ENCODE data around the gene AGPAT4.

Gene AGPAT4

GRCh38 chr6:161281092-161281491 lies 7.2 kb upstream of the AGPAT4 start:
- no peak for DNase-seq (ENCODE audit: low read depth)

- no peak for DNase-seq (ENCODE audit: low read depth)
Measured at GRCh38 chr6:161279677-161280415, 6.0 kb upstream of the AGPAT4 start.

DNA sequence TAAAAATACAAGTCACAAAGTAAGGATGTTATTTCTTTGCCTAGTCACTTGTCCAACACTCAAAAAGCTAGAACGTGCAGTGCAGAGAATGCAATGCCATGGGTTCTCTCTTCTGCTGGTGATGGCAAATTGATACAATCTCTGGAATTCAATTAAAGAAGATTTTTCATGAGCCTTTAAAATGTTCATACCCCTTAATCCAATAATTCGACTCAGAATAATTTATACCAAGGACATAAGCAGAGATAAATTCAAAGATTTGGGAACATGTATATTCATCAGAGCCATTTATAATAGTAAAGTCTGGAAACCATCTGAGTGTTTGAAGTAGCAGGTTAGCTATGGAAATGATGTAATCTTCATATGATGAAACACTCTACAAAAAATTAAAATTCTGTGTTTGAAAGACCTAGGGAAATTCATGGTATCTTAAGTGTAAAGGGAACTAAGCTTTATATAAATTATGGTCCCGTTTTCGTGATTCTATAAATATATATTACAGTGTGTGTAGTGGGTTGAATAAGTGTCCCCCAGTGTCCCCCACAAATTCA lies 2.8 kb upstream of the AGPAT4 start:
- no peak for DNase-seq (ENCODE audit: low read depth)

DNA sequence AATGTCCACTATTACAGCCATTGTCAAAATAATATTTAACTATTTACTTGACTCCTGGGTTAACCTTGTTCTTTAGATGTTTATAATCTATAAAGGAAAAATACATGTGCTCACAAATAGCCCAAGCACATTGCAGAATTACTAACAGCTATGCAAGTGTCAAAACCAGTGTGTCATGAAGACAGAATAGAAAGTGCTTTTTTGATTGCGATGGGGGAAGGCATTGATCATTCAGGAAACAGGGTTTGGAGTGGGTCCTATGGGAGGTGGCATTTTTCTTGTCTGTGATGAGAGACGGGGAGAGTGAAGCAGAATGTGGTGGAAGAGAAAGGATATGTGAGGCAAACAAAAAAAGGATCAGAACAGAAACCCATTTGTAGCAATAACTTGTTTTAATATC lies 1.0 kb upstream of the AGPAT4 start:
- no peak for DNase-seq (ENCODE audit: low read depth)

GRCh38 chr6:161274488-161274858 lies 612 bp upstream of the AGPAT4 start:
- no peak for DNase-seq (ENCODE audit: low read depth)

DNA sequence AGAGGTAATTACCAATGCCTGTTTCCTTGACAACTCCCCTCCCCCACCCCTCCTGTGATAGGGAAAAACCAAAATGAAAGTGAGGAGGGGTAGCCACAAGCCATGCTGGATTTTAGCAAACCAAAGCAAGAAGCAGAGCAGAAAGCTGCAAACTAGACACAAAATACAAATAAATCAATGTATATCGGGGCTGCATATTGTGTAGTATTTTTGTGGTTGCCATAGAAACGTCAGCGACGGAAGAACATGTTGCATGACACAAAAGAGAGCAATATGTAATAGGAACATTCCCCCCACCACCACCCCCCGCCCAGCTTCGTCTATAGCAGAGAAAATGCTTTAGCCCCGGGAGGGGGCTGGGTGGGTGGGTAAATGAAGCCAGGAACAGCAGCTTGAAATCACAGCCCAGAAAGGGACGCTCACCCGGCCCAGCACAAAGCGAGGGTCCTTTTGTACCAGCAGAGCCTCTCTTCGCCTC lies 548 bp downstream of the AGPAT4 start:
- DNase-seq (ENCODE audit: low read depth), result peak; percentile 55

GRCh38 chr6:161272635-161273273 lies 1.1 kb downstream of the AGPAT4 start:
- no peak for DNase-seq (ENCODE audit: low read depth)

GRCh38 chr6:161271343-161272030 lies 2.4 kb downstream of the AGPAT4 start:
- no peak for DNase-seq (ENCODE audit: low read depth)

GRCh38 chr6:161270116-161270515 lies 3.7 kb downstream of the AGPAT4 start:
- no peak for DNase-seq (ENCODE audit: low read depth)

DNA sequence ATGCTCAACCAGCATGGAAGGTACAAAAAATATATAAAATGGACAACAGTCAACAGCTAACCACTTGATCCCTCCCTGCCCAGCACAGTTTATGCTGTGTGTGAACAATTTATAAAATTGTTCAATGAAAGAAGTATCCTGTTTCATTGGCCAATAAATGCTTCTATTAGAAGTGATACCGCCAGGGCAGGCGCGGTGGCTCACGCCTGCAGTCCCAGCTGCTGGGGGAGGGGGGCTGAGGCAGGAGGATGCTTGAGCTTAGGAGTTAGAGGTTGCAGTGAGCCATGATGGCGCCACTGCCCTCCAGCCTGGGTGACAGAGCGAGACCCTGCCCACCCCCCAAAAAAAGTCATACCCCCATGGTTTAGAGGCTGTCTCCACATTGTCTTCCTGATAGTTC lies 4.6 kb downstream of the AGPAT4 start:
- DNase-seq (ENCODE audit: low read depth), result no peak

GRCh38 chr6:161268531-161269210 lies 5.2 kb downstream of the AGPAT4 start:
- no peak for DNase-seq (ENCODE audit: low read depth)

GRCh38 chr6:161266513-161267230 lies 7.2 kb downstream of the AGPAT4 start:
- DNase-seq (ENCODE audit: low read depth), result no peak

GRCh38 chr6:161265975-161266374 lies 7.9 kb downstream of the AGPAT4 start:
- DNase-seq (ENCODE audit: low read depth), result no peak

DNA sequence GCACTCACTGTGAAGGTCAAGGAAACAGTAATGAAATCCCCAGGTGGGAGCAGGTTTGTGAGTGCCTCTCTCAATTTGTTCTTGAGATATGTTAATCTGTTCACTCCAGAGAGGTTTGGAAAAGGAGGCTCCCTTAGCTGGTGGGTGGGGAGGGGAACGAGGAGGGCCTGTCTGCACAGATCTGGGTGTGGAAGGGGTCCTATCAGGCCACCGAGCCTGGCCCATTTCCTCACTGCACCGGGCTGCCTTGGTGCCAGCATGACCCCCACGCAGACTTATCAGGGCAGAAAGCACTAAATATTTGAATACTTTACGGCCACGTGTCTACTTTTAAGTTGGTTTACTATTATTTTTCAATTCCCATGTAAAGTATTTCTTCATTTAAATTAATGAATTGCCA lies 8.3 kb downstream of the AGPAT4 start:
- no peak for DNase-seq (ENCODE audit: low read depth)

GRCh38 chr6:161264181-161264580 lies 9.7 kb downstream of the AGPAT4 start:
- no peak for DNase-seq (ENCODE audit: low read depth)

DNA sequence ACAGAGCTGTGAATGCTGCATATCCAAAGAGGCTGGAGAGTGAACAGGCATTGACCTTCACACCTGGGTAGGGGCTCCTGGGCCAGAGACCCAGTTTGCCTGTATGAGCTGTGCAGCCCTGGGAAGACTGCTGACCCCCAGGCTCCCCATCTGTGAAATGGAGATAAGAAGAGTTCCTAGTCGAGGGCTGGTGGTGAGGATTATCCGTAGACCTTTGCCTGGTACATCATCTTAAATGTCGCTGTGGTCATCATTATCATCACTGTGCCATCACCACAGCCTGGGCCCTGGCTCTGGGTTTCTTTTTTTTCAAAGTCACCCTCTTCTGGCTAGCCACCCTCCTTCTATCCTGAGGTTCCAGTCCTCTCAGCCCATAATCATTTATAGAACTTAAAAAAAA lies 12.0 kb downstream of the AGPAT4 start:
- no peak for DNase-seq (ENCODE audit: low read depth)

DNA sequence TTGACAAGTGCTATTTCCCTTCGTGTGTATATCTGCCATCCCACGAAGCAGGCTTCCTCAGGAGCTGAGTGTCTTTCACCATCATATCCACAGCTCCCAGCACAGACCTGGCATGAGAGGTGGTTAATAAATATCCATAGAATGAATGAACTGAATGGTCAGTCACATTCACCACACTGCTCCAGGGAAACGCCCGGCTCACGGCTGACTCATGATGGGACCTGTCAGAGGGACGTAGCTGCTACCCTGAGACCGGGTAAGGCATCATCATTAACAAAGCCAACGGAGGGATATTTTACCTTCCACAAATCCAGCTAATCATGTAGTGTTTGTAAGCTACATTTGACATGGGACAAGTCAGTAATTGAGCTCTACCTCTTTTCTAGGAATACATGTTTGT lies 12.5 kb downstream of the AGPAT4 start:
- no peak for DNase-seq (ENCODE audit: low read depth)

DNA sequence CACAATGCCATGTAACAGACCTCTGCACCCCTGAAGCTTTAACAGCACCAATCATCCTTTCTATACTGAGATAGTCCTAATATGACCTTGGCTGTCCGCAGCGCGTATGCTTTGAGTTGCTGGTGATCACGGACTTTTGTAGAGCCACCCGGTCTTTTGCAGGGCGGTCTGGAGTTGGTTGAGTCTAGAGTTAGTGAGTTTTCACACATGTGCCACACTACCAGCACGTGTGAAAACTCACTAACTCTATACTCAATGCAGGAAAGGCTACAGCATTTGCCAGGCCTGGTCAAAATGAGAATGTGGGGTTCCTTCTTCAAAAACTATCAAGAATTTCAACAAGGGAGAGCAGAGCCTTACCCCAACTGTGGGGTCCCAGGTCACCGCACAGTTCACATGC lies 14.6 kb downstream of the AGPAT4 start:
- no peak for DNase-seq (ENCODE audit: low read depth)

- DNase-seq (ENCODE audit: low read depth), result no peak
Measured at GRCh38 chr6:161257793-161258457, 15.9 kb downstream of the AGPAT4 start.

- no peak for DNase-seq (ENCODE audit: low read depth)
Measured at GRCh38 chr6:161256407-161256806, 17.5 kb downstream of the AGPAT4 start.

GRCh38 chr6:161255518-161255917 lies 18.3 kb downstream of the AGPAT4 start:
- DNase-seq (ENCODE audit: low read depth), result no peak
